Activated CD8-positive, alpha-beta memory T cell treated with anti-CD3 and anti-CD28 coated beads, Interleukin-2, amount 50 U/mL, for 1 hour (primary cell): ENCODE results near the gene CCNI.
"Not testable (repeated sequence)": the region's sequence is repeated elsewhere in the genome, so short reads cannot be mapped to it uniquely, and the experiment has no call there.

Experiments
- DNase-seq: peaks from one replicate; pipeline ENCODE4 v3.0.0-alpha.2; 2020; ENCODE audit errors: extremely low read depth

Gene CCNI

GRCh38 chr4:77082886-77083608 lies 7.3 kb upstream of the CCNI start:
- no peak for DNase-seq

GRCh38 chr4:77080806-77081205 lies 5.0 kb upstream of the CCNI start:
- DNase-seq, result not testable (repeated sequence)

GRCh38 chr4:77079281-77079680 lies 3.5 kb upstream of the CCNI start:
- DNase-seq, result no peak

GRCh38 chr4:77078401-77078800 lies 2.6 kb upstream of the CCNI start:
- no peak for DNase-seq

- no peak for DNase-seq
These were observed 1.3 kb upstream of the CCNI start for GRCh38 chr4:77076889-77077635.

- DNase-seq, result peak; percentile 66
These were observed 571 bp downstream of the CCNI start for GRCh38 chr4:77074981-77075855.

GRCh38 chr4:77074381-77074831 lies 1.4 kb downstream of the CCNI start:
- DNase-seq, result no peak

GRCh38 chr4:77073981-77074380 lies 1.8 kb downstream of the CCNI start:
- no peak for DNase-seq

- no peak for DNase-seq
These were observed 2.5 kb downstream of the CCNI start for GRCh38 chr4:77073106-77073809.

GRCh38 chr4:77072195-77072753 lies 3.5 kb downstream of the CCNI start:
- peak; percentile 50 for DNase-seq

- not testable (repeated sequence) for DNase-seq
These were observed 6.3 kb downstream of the CCNI start for GRCh38 chr4:77069514-77069913.

GRCh38 chr4:77065382-77065781 lies 10.4 kb downstream of the CCNI start:
- no peak for DNase-seq

- DNase-seq, result no peak
These were observed 12.9 kb downstream of the CCNI start for GRCh38 chr4:77062856-77063255.

- DNase-seq, result no peak
These were observed 23.4 kb downstream of the CCNI start for GRCh38 chr4:77052352-77052751.

GRCh38 chr4:77050962-77051361 lies 24.8 kb downstream of the CCNI start:
- no peak for DNase-seq

GRCh38 chr4:77047037-77047436 lies 28.8 kb downstream of the CCNI start:
- DNase-seq, result no peak

- DNase-seq, result no peak
These were observed 30.3 kb downstream of the CCNI start for GRCh38 chr4:77045490-77045889.

- DNase-seq, result no peak
These were observed 31.2 kb downstream of the CCNI start for GRCh38 chr4:77044461-77045150.

GRCh38 chr4:77043507-77044136 lies 32.2 kb downstream of the CCNI start:
- DNase-seq, result no peak
